GM12864 (cell line): ENCODE results near the gene GSTM1.
A peak's percentile ranks its signal among the peaks of the same experiment; 100 is the strongest.

Source experiments
- DNase-seq: peaks from one replicate; pipeline ENCODE4 v3.0.0-alpha.2; 2011; ENCODE audit warnings: low read depth
- H3K4me3 ChIP-seq: 2 replicates; pipeline ENCODE4 v1.5.1; 2011; ENCODE audit warnings: mild to moderate bottlenecking, low read depth, low read length, control low read depth
- TF ChIP-seq, protein P1 (sequence below): IDR thresholded peaks from 2 replicates; pipeline ENCODE4 v1.5.1; 2011; ENCODE audit warnings: low read depth, mild to moderate bottlenecking, moderate library complexity, low read length, control low read depth, inconsistent platforms; ENCODE audit errors: missing control alignments

The GSTM1 gene

DNA sequence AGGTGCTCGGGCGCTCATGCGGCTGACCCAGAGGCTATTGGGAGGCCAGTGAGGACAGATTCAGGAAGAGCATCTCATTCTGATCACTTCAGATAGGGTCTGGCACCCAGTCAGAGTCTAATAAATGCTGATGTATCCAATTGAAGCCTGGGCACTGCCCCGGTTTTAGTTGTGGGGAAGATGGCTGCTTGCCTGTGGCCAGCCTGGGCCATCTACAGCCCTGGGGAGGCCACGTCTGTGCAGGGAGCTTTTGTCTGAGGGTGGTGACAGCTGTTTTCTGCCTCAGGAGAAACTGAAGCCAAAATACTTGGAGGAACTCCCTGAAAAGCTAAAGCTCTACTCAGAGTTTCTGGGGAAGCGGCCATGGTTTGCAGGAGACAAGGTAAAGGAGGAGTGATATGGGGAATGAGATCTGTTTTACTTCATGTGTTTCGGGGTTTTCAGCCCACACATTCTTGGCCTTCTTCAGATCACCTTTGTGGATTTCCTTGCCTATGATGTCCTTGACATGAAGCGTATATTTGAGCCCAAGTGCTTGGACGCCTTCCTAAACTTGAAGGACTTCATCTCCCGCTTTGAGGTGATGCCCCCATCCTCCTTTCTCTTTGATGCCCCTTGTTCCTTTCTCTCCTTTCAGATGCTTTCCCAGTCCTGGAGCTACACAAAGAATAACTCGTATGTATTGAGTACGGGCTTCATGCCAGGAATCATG lies 27.2 kb downstream of the GSTM1 start:
- TF ChIP-seq, protein P1, sequence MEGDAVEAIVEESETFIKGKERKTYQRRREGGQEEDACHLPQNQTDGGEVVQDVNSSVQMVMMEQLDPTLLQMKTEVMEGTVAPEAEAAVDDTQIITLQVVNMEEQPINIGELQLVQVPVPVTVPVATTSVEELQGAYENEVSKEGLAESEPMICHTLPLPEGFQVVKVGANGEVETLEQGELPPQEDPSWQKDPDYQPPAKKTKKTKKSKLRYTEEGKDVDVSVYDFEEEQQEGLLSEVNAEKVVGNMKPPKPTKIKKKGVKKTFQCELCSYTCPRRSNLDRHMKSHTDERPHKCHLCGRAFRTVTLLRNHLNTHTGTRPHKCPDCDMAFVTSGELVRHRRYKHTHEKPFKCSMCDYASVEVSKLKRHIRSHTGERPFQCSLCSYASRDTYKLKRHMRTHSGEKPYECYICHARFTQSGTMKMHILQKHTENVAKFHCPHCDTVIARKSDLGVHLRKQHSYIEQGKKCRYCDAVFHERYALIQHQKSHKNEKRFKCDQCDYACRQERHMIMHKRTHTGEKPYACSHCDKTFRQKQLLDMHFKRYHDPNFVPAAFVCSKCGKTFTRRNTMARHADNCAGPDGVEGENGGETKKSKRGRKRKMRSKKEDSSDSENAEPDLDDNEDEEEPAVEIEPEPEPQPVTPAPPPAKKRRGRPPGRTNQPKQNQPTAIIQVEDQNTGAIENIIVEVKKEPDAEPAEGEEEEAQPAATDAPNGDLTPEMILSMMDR, result no peak
- no peak overlapping the region for H3K4me3 ChIP-seq
- no peak for DNase-seq

GRCh38 chr1:109716121-109716520 lies 28.5 kb downstream of the GSTM1 start:
- H3K4me3 ChIP-seq, result no peak overlapping the region
- DNase-seq, result no peak
- TF ChIP-seq, protein P1, result no peak

GRCh38 chr1:109716570-109717090 lies 29.0 kb downstream of the GSTM1 start:
- DNase-seq, result no peak
- TF ChIP-seq, protein P1, result no peak
- H3K4me3 ChIP-seq, result no peak overlapping the region

DNA sequence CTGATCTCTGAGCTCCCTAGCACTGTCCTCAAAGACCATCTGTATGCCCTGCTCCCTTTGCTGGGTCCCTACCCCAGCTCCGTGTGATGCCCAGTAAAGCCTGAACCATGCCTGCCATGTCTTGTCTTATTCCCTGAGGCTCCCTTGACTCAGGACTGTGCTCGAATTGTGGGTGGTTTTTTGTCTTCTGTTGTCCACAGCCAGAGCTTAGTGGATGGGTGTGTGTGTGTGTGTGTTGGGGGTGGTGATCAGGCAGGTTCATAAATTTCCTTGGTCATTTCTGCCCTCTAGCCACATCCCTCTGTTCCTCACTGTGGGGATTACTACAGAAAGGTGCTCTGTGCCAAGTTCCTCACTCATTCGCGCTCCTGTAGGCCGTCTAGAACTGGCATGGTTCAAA lies 30.1 kb downstream of the GSTM1 start:
- TF ChIP-seq, protein P1, result no peak
- no peak for DNase-seq
- no peak overlapping the region for H3K4me3 ChIP-seq

DNA sequence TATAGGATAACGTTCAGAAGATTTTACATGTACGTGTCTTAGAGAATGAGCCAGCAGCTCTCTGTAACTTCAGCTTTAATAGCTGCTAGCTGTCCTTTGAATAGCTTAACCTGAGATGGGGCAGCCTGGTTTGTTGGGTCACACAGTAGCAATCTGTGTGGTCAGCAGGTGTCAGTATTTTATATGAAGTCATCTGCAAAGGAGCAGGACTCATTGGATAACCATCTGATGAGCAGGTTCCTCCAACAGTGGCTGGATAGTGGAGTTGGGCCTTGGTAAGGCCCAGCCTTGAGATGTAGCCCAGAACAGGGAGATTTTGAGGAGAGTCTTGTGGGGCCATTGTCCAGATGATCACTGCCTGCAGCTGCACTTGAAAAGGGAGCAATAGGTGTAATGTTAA lies 30.9 kb downstream of the GSTM1 start:
- H3K4me3 ChIP-seq, result no peak overlapping the region
- TF ChIP-seq, protein P1, result no peak
- no peak for DNase-seq

GRCh38 chr1:109719337-109719837 lies 31.8 kb downstream of the GSTM1 start:
- H3K4me3 ChIP-seq, result no peak overlapping the region
- TF ChIP-seq, protein P1, result no peak
- peak; percentile 30 for DNase-seq

GRCh38 chr1:109721042-109721441 lies 33.4 kb downstream of the GSTM1 start:
- DNase-seq, result no peak
- TF ChIP-seq, protein P1, result no peak
- H3K4me3 ChIP-seq, result no peak overlapping the region
